NCI-H2081 (cell line): ENCODE data around the gene CSF1.
"Not testable (repeated sequence)": the region's sequence is repeated elsewhere in the genome, so short reads cannot be mapped to it uniquely, and the experiment has no call there.

Experiments used
- DNase-seq, 2 experiments: peaks; one replicate each; lab custom pipeline; 2025; lab: John Stamatoyannopoulos, UW

The CSF1 gene

DNA sequence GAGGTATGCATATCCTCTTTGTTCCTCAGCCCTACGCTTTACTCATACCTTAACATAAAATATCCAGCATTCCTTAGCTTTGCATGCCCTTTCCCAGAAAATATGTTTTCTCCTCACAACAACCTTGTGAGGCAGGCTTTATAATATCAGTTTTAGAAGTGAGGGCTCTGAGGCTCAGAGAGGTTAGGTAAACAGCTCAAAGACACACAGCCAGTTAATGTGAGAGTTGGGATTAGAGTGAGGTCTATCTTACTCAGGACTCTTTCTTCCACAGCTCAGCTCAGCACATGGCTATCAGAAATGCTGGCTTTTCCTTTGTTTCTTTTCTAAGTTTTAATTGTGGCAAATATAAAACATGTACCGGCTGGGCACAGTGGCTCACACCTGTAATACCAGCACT, 27.9 kb downstream of the CSF1 start:
- DNase-seq = no peak

DNA sequence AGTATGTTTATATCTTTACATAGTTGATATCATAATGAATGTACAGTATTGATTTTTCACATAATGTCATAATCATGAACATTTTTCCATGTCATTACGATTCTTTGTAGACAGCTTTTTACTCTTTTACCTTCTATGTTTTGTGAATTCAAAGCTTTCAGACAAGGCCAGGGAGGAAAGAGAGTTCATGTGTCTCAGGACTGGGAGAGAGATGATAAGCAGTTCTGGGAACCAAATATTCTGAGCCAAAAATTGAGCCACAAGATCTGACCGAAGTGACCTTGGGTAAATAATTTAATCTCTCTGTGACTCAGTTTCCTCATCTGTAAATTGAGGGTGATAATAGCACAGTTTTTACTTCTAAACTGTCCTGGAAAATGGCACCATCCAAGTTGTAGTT, 31.8 kb downstream of the CSF1 start:
- DNase-seq = no peak

DNA sequence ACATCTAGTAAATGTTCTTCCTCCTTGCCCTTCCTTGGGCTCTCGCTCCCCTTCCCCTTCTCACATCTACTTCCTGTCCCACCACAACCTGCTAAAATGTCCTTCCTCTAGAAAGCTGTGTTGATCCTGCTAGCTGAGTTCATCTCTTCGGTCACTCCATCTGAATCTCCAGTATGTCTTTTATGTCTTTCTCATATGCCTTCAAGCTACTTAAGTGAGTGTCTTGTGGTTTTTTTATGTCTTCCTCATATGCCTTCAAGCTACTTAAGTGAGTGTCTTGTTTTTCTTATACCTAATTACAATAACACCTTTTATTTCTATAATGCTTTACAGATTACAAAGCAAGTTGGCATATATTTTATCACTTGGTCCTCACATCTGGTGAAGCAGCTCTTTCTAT, 33.9 kb downstream of the CSF1 start:
- no peak for DNase-seq

DNA sequence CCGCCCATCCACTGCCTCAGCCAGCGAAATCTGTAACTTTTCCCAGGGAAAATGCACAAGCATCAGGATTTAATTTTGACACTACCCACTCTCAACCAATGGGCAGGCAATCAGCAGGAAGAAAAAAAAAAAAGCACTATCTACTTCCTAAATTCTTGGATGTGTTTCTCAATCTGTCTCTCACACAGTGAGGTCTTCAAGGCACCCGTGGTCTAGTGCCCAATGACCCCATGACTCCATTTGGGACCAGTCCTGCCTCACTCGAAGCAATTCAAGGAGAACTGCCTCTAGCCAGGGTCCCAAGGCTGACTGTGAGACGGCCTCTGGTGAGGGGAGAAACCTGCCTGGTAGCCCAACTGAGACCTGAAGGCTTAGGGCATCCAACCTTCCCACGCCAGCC, 35.9 kb downstream of the CSF1 start:
- DNase-seq = no peak

DNA sequence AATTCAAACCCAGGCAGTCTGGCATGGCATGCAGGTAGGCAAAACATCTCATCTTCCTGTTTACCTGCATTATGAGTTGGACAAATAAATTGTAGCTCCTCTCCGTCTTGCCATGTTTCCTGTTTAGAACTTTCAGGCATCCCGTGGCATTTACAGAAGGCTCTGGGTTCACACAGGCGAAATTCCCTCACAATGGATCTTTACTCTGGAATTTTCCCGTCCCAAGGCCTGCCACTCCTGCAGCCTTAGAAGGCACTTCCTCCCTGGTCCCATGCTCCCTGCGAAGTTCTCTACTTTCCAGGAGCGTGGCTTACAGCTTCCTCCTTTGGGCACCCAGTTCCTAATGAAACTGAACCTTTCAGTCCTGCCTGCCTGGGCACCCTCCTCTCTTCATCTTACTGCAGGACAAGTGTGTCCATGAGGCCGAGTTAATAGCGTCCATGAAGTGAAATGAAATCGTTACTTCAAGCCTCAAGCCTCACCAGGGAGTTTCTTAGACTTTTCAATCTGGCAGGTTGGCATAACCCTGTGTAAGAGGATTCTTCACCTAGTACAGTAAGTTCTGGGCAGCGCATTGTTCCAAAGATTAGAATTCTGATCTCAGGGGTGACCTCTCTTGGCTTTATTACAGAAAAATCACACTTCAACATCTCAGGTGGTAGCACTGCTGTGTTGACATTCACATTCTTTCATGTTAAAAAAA, 37.1 kb downstream of the CSF1 start:
- DNase-seq = no peak

DNA sequence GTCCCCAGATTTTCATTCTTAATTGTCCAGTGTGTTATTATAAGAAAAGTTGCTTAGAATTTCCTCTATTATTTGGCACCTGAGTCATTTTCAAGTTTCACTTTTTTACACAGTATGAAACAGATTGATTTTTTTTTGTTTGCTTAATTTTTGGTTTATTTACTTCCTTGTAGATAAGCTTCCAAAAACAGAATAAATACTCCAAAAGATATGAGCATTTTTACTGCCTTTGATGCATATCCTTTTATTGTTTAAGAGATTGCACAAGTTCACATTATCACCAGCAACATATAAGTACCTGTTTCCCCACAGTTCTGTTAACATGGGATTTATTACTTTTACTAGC, 37.6 kb downstream of the CSF1 start:
- no peak for DNase-seq

DNA sequence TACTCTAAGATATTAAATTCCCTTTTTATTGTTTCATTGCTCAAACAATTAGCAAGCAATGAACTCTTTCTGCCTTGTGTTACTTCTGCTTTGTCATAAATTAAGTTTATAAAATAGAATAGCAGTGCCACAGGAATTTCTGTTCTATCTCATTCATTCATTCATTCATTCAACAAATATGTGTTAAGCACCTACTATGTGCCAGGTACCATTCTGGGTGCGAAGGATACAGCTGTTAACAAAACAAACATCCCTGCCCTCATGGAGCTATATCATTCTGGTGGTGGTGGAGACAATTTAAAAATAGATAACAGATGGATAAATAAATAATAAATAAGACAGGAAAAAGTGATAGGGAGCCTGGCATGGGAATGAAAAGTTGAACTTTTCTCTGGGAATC, 39.4 kb downstream of the CSF1 start:
- DNase-seq = no peak

DNA sequence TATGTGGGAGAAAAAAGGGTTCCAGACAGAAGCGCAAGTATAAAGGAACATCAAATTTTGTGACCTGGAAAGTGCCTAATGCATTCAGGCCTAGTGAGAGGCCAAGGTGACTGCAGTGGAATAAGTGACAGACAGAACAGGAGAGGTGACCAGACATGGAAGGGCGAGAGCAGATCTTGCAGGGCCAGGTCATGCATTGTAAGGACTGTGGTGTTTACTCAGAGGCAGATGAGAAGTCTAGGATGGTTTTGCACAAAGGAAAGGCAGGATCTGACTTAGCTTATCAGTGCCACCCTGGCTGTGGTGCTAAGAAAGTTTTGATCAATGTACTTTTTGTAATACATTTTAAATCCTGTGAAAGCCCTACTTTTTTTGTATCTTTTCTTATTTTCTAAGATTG, 39.9 kb downstream of the CSF1 start:
- no peak for DNase-seq

DNA sequence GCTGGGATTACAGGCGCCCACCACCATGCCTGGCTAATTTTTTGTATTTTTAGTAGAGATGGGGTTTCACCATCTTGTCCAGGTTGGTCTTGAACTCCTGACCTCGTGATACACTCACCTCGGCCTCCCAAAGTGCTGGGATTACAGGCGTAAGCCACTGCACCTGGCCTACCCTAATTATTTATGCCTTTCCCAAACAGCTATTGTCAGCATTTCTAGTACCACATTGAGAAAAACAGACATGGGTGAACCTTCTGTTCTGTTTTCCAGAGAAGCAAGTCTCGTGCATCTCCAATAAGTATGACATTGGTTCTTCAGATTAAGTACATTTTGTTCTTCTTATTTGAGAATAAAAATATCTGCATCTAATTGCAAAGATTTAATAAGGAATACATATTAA, 40.9 kb downstream of the CSF1 start:
- not testable (repeated sequence) for DNase-seq

DNA sequence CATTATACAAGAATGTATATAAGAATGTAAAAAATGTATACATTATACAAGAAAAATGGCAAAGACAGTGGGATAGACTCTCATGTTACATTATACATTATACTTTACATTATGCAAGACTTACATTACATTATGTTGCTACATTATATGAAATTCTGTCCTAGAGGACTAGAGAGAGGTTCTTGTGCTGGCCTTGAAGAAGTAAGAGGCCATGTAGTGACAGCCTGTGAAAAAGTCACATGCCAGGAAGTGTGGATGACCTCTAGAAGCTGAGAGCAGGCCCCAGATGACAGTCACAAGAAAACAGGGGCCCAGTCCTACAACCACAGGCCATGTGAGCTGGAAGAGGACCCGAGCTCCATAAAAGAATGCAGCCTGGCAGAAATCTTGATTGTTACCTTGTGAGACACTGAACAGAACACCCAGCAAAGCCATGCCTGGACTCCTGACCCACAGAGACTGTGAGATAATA, 43.4 kb downstream of the CSF1 start:
- no peak for DNase-seq

DNA sequence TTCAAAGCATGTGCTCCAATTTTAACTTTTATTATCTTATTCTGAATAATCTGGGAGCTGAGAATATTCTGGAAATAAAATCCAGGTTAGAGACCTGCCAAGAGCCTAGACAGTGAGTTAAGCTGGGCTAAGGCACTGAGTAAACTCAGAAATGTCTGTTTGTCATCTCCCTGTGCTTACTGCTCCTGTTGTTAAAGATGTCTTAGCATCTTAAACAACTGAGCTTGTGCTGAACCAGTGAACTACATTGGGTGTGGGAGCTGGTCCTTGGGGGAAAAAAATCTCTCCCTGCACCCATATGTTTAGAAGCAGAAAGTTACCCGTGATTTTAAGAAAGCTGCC, 49.0 kb downstream of the CSF1 start:
- no peak for DNase-seq

DNA sequence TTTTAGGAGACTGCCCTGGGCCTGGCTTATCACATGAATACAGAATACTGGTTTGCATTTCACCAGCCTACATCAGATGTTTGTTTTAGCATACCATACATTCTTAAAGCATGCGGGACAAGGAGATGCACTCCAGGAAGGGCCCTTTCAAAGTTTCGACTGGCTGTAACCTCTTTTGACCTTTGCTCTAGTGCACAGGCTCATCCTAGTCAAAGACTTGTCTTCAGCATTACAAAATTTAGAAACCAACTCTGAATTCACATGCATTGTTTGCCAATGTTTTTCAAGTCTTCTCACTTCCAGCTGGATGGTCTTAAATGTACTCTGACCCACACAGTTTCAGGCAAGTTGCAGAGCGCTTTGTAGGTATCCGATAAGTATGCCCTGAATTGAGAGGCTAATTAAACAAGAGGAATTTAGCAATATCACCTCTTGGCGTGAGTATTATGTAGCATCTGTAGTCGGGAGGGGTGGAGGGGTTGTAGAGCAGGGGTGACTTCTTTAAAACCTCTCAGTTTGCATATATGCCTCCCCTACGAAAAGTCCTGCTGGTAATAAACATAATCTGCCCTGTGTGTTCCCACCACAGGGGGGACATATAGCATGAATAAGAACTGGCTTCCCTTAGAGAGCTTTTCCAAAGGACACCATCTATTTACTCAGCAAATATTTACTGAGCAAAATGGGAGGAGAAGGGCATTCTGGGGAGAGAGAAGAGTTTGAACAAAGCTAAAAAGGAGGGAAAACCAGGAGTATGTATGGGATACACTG, 49.5 kb downstream of the CSF1 start:
- peak; percentile 61 to 87 for DNase-seq

DNA sequence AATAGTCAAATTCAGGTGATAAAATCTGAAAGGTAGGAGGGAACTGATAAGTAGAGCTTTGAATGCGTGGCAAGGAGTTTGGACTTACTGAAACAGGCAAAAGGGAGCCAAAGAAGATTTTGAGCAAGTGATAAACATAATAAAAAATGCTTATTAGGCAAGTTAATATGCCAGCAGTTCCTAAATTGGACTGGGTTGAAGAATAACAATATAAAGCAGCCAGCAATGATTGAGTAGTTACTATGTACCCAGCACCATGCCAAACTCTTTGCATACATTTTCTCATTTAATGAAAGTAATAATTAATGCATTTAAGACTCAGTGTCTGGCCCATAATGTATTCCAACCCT, 50.1 kb downstream of the CSF1 start:
- DNase-seq = no peak

DNA sequence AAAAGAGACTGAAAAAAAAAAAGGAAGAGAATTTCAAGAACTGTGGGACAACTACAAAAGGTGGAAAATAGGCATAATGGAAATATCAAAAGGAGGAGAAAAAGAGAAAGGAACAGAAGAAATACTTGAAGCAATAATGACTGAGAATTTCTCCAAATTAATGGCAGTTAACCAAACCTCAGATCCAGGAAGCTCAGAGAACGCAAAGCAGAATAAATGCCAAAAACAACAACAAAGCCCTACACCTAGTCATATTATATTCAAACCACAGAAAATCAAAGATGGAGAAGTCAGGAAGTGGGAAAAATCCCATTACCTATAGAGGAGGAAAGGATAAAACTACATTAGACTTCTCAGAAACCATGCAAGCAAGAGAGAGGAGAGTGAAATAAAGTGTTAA, 53.2 kb downstream of the CSF1 start:
- DNase-seq = no peak

DNA sequence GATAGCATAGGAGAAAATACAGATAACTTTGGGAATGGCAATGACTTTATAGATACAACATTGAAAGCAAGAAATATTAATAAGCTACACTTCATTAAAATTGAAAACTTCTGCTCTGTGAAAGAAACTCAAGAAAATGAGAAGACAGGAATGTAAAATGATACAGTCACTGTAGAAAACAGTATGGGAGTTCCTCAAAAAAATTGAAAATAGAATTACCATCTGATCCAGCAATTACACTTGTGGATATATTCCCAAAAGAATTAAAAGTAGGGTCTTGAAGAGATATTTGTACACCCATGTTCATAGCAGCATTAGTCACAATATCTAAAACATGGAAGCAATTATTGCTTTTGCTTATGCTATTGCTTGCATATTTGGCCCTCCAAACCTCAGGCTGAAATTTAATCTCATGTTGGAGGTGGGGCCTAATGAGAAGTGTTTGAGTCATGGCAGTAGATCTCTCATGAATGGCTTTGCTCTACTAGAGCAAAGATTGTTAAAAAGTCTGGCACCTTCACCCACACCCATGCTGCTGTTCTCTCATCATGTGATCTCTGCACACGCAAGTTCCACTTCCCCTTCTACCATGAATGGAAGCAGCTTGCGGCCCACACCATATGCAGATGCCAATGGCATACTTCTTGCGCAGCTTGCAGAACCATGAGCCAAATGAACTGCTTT, 58.6 kb downstream of the CSF1 start:
- DNase-seq = no peak

DNA sequence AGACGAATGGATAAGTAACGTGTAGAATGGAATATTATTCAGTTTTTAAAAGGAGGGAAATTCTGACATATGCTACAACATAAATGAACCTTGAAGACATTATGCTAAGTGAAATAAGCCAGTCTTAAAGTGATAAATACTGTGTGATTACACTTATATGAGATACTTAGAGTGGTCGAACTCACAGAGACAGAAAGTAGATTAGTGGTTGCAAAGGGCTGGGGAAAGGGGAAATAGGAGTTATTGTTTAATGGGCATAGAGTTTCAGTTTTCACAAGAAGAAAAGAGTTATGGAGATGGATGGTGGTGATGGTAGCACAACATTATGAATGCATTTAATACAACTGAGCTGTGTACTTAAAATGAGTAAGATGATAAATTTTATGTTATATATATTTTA, 59.3 kb downstream of the CSF1 start:
- DNase-seq = no peak

DNA sequence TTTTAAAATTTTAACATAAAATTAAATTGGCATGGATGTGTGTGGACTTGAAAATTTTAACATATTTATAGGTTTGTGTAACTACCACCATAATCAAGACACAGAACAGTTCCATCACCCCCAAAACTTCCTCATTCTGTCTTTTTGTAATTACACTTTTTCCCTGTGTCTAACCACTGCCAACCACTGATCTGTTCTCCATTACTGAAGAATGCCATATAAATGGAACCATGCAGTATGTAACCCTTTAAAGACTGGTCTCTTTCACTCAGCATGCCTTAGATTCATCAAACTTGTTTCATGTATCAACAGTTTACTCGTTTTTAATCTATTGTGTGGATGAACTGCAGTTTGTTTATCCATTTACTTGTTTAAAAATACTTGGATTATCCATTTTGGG, 60.9 kb downstream of the CSF1 start:
- no peak for DNase-seq

DNA sequence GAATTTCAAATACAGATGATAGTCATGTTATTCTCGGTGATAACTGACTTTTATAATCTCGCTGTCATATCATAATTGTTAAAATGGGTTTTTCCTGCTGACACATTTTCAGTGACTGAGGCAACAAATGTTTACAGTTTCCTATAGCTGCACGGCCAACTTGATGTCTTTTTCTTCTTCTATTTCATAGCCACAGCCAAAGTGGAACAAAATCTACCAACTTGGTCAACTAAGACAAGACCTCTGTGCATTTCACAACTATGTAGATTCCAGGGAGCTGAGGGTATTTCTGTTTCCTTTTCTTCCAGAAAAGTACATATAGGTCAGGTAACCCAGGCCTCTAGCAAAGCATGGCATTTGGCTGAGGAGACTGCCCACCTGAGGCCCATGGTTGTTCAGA, 63.5 kb downstream of the CSF1 start:
- no peak for DNase-seq

DNA sequence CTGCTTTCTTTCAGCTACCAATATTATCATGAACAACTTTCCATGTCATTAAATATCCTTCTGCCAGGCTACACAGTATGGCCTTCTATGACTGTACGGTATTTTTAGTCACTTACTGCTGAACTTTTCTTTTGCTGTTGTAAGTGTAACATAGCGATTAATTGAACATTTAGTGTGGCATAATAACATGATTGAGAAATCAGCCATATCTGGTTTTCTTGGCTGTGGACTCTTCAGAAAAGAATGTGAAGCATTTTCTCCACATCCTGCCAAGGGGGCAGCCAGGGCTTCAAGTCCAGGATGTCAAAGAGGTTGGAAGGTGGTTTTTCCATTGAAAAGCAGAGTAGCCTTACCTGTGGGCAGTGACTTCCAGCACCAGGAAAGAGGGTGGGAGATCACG, 65.1 kb downstream of the CSF1 start:
- DNase-seq = no peak

DNA sequence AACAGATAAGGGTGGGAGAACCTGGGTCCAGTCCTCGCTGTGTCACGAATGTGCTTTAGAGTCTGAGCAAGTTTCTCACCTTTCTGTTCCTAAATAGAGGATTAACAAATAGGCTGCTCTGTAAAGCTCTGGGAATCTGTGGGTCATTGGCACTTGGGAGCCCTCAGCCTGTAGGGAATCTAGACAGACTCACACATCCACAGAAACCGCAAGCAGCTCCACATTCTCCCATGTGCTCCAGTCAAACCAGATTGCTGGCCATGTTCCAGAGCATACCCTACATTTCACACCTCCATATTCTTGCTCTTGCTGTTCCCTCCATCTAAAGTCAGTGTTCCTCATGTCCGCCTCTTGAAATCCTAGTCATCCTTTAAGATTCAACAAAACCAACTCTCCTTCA, 66.1 kb downstream of the CSF1 start:
- no peak for DNase-seq

DNA sequence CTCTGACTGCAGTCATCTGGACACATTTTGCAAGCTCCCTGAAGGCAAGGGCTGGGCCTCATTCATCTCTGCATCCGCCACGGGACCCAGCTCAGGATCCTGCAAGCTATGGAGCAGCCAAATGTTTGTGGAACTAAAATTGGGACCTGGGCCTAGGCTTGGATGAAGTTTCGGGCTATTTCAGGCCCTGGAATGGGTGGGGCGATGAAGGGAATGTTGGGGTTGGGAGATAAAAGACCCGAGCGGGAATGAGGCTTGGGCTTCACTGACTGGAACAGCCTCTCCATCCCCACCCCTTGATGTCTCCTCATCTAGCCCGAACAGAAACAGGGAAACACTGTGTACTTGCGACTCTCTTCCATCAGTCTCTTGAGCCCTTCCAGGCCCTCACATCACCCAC, 66.6 kb downstream of the CSF1 start:
- no peak for DNase-seq

DNA sequence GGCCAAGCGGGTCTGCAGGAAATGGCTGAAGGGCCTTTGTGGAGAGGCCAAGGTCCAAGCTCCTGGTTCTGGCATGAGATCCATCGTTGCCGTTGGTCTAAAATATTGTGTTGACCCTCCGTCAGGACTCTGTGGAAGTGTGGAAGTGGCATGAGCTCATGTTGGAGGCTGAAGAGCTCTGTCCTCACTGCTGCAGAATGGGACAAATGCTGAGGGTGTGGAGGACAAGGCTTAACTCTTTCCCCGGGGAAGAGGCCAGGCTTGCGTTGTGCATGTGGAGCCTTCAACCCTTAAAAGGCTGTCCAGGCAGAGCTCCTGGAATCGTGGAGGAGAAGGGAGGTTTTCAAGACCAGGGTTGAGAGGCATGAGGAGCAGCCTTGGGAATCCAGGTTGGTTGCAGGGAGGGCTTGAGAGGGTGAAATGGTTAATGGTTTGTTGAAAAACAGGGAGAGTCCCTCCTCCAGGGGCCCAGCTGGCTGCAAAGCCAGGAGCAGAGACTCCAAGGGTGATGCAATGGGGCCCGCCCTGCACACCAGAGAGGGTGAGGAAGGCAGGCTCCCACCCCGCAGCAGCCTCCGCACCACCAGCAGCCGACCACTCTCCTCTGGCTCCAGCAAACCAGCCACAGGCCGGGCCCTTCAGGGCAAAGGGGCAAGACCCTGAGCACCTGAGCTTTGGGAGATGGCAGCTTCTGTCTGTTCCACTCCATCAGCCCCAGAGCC, 67.2 kb downstream of the CSF1 start:
- no peak for DNase-seq
